Stimulated activated naive CD4-positive, alpha-beta T cell treated with Interleukin-2 at 50 U/mL for 16 hours (primary cell): ENCODE data around the gene NCK1.
"Not testable (repeated sequence)": the region's sequence is repeated elsewhere in the genome, so short reads cannot be mapped to it uniquely, and the experiment has no call there.

Experiments used
- DNase-seq: peaks from one replicate; lab custom pipeline; 2025; lab: John Stamatoyannopoulos, UW

NCK1 gene

DNA sequence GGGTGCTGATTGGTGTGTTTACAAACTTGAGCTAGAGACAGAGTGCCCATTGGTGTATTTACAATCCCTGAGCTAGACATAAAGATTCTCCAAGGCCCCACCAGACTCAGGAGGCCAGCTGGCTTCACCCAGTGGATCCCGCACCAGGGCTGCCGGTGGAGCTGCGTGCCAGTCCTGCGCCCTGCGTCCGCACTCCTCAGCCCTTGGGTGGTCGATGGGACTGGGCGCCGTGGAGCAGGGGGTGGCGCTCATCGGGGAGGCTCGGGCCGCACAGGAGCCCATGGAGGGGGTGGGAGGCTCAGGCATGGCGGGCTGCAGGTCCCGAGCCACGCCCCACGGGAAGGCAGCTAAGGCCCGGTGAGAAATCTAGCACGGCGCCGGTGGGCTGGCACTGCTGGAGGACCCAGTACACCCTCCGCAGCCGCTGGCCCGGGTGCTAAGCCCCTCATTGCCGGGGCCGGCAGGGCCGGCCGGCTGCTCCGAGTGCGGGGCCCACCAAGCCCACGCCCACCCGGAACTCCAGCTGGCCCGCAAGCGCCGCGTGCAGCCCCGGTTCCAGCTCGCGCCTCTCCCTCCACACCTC is 125.5 kb downstream of the NCK1 start:
- DNase-seq: not testable (repeated sequence)

DNA sequence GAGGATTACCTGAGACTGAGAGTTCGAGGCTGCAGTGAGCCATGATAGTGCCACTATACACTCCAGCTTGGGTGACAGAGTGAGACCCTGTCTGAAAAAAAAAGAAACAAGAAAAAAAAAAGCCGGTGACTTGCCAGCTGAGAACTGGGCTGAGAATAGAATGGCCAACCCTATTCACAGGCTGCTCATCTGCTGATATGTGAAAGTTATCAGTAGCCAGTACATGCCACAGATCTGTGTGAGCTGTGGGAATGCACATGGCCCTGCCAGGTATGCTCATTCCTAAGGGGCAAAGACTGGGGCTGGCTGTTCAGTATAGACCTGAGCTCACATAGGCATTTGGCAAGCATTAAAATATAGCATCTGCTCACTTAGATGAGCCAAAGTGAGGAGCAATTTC is 126.6 kb downstream of the NCK1 start:
- no peak for DNase-seq

DNA sequence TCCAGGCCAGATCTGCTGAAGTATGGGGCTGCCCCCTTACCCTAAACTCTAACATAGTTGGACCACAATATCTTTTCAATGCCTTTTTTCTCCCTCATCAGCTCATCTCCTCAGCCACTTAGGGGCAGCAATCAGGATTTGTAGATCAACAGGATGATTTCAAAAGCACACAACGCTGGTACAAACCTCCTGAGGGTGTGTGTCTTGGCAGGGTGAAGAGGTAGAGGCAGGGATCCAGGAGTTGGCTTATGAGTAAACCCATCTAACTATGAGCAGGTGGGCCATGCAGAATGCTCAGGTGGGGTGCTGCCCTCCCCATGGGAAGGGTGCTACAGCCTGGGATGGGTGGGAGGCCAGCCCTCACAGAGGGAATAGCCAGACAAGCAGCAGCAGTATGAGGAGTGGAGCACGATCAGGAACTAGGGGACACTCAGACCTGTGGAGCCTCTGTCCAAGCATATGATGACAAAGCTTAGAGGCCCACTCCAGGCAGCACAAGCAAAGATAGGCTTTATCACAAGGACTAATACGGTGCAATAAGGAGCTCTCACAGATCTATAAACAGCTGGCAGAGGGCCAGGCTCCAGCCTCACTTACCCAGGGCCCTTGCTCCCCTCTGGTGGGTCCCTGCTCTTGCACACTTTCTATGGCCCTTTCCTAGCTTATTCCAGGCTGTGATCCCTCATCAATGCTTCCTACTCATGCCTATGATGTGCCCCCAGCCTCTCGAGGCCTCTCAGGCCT is 127.9 kb downstream of the NCK1 start:
- DNase-seq: no peak

DNA sequence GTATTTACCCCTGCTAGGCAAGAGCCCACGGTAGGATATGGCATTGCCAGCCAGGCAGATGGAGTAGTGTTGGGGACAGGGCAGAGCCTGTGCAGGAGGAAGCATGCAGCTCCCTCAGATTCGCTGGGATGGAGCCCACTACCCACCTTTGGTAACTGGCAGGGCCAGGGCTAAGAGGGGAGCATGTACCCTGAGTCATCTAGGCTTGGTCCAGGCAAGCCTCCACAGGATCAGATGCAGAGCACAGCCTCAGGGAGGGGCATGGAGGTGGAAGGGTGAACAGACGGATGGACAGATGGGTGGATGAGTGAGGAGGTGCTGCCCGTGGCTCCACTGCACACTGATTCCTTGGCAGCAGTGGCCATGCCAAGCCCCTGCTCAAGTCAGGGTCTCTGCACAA is 128.8 kb downstream of the NCK1 start:
- DNase-seq: no peak

DNA sequence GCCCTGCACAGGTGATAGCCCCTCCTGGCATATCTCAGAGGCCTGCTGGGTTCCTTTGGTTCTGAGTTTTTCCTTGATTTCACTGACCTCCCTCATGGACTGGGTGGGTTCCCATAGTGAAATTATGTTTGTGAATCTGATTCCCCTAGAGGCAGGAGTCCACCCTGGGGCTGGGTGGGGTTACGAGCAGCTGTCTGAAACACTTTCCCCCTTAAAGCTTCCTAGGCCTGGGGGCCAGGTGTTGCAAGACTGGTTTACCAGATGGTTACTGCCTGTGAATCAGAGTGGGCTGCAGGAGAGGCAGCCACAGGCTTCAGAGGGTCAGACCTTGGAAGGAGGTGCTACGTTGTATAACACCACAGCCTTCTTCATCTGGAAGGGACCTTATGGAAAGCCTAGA is 130.1 kb downstream of the NCK1 start:
- no peak for DNase-seq

DNA sequence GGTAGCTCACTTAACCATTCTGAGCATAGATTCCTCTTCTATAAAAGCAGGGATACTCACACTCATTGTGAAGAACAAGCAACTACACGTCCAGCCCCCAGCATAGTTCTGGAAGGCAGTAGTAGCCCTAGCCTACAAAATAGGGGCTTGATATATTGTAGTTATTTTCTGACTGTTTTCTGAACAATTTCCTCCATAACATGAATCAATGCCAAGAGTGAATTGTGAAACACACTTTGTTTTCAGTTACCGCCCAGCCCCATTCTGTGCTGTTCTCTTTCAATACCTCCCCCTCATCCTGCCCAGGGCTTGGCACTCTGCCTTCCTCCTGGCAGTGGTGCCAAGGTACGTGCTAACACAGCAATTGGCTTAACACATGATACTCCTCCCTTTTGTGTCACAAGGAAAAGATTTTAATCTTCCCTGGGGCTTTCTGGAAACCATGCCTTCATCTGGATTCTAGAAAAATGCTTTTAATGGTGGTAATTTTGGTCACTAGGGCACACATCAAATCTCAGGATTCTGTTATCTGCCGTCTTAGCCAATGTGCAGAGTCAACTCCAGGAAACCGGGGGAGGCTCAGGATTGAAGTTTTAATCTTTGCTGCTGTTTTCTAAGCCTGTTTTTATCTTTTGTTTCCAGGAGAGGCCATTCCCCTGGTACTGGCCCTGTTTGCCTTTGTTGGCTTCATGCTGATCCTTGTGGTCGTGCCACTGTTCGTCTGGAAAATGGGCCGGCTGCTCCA is 132.9 kb downstream of the NCK1 start:
- DNase-seq: no peak

DNA sequence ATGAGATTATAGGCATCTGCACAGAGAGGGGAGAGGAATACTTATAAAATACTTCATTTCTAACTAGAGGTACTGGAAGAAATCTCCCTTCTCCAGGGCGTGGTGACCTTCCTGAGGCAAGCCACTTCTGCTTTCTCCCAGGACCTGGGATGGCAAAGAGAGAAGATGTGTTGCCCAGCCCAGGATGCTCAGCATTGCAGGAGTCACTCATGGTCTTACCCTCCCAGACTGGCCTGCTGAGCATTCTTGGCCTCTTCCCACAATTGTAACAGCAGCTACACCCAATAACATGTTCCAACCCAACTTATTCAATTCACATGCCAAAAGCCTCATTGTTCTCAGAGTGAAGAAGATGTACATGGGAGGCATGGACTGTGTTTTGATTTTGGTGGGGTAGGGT is 133.6 kb downstream of the NCK1 start:
- DNase-seq: no peak
